Spleen (tissue), 7 donors: ENCODE results near the gene KAT7.

ENCODE experiments used
- POLR2AphosphoS5 ChIP-seq, 3 donors: sonication (generic); formaldehyde crosslinking; IDR thresholded peaks; one replicate each; pipeline ENCODE4 v1.5.1; 2017; ENCODE audit warnings: antibody characterized with exemption in 3 of 3
- TF ChIP-seq, protein P1 (sequence below), 11 experiments: fragments of 200-600 bp in 7 of 11; fragments of 450-650 bp in 4 of 11; sonication (generic) in 4 of 11; IDR thresholded peaks in 8 of 11; conservative IDR thresholded peaks in 3 of 11; 1 replicate in 7 of 11; 2 replicates in 4 of 11; pipeline versions ENCODE4 v1.4.0 to v1.8.0; 2016 to 2021; ENCODE audit warnings: antibody characterized with exemption in 11 of 11, inconsistent platforms in 4 of 11, mild to moderate bottlenecking in 1 of 11
- donor health status: DM: no; HTN: no; CAD: no; lungs with moderate emphysema.
- donor health status: DM: no; HTN: no; CAD: no.
- donor health status: DM: no; HTN: no; CAD: no.

DNA sequence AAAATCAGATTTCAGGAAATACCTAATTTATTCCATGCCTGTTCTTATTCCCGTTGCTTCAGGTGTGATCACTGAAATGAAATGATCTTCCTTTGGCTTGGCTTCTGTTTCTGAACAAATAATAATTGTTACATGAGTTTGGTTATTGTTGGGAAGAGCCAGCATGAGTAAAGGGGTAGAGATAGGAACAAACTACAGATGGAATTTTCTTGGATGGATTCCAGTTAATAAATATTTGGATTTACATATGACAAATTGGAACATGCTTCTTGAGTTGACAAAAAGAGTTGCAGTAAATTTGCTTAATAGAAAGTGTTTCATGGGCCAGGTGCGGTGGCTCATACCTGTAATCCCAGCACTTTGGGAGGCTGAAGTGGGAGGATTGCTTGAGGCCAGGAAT is 31.2 kb downstream of the KAT7 start:
- TF ChIP-seq, protein P1, sequence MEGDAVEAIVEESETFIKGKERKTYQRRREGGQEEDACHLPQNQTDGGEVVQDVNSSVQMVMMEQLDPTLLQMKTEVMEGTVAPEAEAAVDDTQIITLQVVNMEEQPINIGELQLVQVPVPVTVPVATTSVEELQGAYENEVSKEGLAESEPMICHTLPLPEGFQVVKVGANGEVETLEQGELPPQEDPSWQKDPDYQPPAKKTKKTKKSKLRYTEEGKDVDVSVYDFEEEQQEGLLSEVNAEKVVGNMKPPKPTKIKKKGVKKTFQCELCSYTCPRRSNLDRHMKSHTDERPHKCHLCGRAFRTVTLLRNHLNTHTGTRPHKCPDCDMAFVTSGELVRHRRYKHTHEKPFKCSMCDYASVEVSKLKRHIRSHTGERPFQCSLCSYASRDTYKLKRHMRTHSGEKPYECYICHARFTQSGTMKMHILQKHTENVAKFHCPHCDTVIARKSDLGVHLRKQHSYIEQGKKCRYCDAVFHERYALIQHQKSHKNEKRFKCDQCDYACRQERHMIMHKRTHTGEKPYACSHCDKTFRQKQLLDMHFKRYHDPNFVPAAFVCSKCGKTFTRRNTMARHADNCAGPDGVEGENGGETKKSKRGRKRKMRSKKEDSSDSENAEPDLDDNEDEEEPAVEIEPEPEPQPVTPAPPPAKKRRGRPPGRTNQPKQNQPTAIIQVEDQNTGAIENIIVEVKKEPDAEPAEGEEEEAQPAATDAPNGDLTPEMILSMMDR (IDR thresholded peaks at IDR 0.05 in 8 of 11, conservative IDR thresholded peaks at IDR 0.05 in 3 of 11): no peak
- no peak for TF ChIP-seq POLR2AphosphoS5 (IDR thresholded peaks at IDR 0.05)
